Stimulated activated CD4-positive, alpha-beta T cell treated with anti-CD3 and anti-CD28 coated beads, Interleukin-4, amount 100 ng/mL, for 1 hour (primary cell): Measurements from ENCODE around the gene C9orf85.
"Not testable (repeated sequence)": the region's sequence is repeated elsewhere in the genome, so short reads cannot be mapped to it uniquely, and the experiment has no call there.

ENCODE experiments used
- DNase-seq: peaks from one replicate; pipeline ENCODE4 v3.0.0-alpha.2; 2020

The C9orf85 gene

GRCh38 chr9:71911061-71911907 is at the start of gene C9orf85, which contains the start of gene ABHD17B:
Gene C9orf85, plus strand, starts transcription at chr9:71911639. Its CDS starts 96 bp downstream, at chr9:71911735.
Gene ABHD17B, minus strand, starts transcription at chr9:71911193. Its CDS starts 36,113 bp downstream, at chr9:71875080.
- DNase-seq = peak; percentile 96

- DNase-seq = no peak
These were observed 47.8 kb upstream of the C9orf85 start for GRCh38 chr9:71863631-71864030.

- no peak for DNase-seq
These were observed 36.1 kb upstream of the C9orf85 start for GRCh38 chr9:71875345-71875744.

- DNase-seq = no peak
These were observed 35.3 kb upstream of the C9orf85 start for GRCh38 chr9:71876106-71876505.

GRCh38 chr9:71876829-71877228 is 34.6 kb upstream of the C9orf85 start:
- DNase-seq = no peak

GRCh38 chr9:71878327-71879274 is 32.8 kb upstream of the C9orf85 start:
- no peak for DNase-seq

- no peak for DNase-seq
These were observed 31.7 kb upstream of the C9orf85 start for GRCh38 chr9:71879644-71880174.

- no peak for DNase-seq
These were observed 27.4 kb upstream of the C9orf85 start for GRCh38 chr9:71884005-71884404.

GRCh38 chr9:71885467-71885866 is 26.0 kb upstream of the C9orf85 start:
- DNase-seq = no peak

- DNase-seq = no peak
These were observed 25.4 kb upstream of the C9orf85 start for GRCh38 chr9:71886015-71886414.

- no peak for DNase-seq
These were observed 24.9 kb upstream of the C9orf85 start for GRCh38 chr9:71886541-71886940.

- DNase-seq = no peak
These were observed 24.1 kb upstream of the C9orf85 start for GRCh38 chr9:71887362-71887761.

GRCh38 chr9:71890042-71890679 is 21.3 kb upstream of the C9orf85 start:
- DNase-seq = no peak

- no peak for DNase-seq
These were observed 19.8 kb upstream of the C9orf85 start for GRCh38 chr9:71891557-71892189.

GRCh38 chr9:71895117-71895516 is 16.3 kb upstream of the C9orf85 start:
- DNase-seq = no peak

GRCh38 chr9:71895955-71896354 is 15.5 kb upstream of the C9orf85 start:
- no peak for DNase-seq

- DNase-seq = no peak
These were observed 14.7 kb upstream of the C9orf85 start for GRCh38 chr9:71896761-71897160.

GRCh38 chr9:71897577-71897976 is 13.9 kb upstream of the C9orf85 start:
- no peak for DNase-seq

- not testable (repeated sequence) for DNase-seq
These were observed 12.7 kb upstream of the C9orf85 start for GRCh38 chr9:71898756-71899155.

GRCh38 chr9:71901695-71902597 is 9.5 kb upstream of the C9orf85 start:
- no peak for DNase-seq

- no peak for DNase-seq
These were observed 7.4 kb upstream of the C9orf85 start for GRCh38 chr9:71904076-71904475.
